Heart right ventricle (tissue), 16 donors: ENCODE measurements around the gene MBNL1. TPM values are rescaled to one million over a fixed set of nuclear protein-coding genes. Genes with fewer than 3 reads are reported as not detected.

ENCODE experiments used
- ATAC-seq, 8 donors: fragments of 200-7000 bp; cut with Tn5 transposase; one replicate each; pipeline ENCODE4 v1.9.1; 2020; ENCODE audit warnings: mild to moderate bottlenecking in 8 of 8, moderate library complexity in 8 of 8, moderate number of reproducible peaks in 1 of 8
- DNase-seq, 2 donors: peaks; one replicate each; pipeline ENCODE4 v3.0.0-alpha.2; 2020
- H3K27ac ChIP-seq, 10 donors: fragments of 200-600 bp; sonication (generic) in 2 of 10; one replicate each; pipeline versions ENCODE4 v1.5.0 to v1.8.0; 2020 to 2022; ENCODE audit warnings: mild to moderate bottlenecking in 3 of 10
- H3K27me3 ChIP-seq, 7 donors: fragments of 200-600 bp; one replicate each; pipeline ENCODE4 v1.8.0; 2021 to 2022; ENCODE audit warnings: mild to moderate bottlenecking in 2 of 7
- H3K36me3 ChIP-seq, 9 donors: fragments of 200-600 bp; sonication (generic) in 1 of 9; one replicate each; pipeline versions ENCODE4 v1.5.0 to v1.8.0; 2020 to 2022; ENCODE audit warnings: mild to moderate bottlenecking in 2 of 9
- H3K4me1 ChIP-seq, 9 donors: fragments of 200-600 bp; sonication (generic) in 1 of 9; one replicate each; pipeline versions ENCODE4 v1.5.0 to v1.8.0; 2020 to 2022; ENCODE audit warnings: mild to moderate bottlenecking in 4 of 9
- H3K4me3 ChIP-seq, 10 donors: fragments of 200-600 bp; sonication (generic) in 2 of 10; one replicate each; pipeline versions ENCODE4 v1.5.0 to v1.8.0; 2020 to 2022; ENCODE audit warnings: mild to moderate bottlenecking in 7 of 10, moderate library complexity in 2 of 10
- H3K9me3 ChIP-seq, 11 donors: fragments of 200-600 bp in 10 of 11; sonication (generic) in 2 of 11; one replicate each; pipeline versions ENCODE4 v1.5.0 to v1.8.0; 2013 to 2022; ENCODE audit warnings: mild to moderate bottlenecking in 2 of 11, control low read depth in 1 of 11, moderate library complexity in 1 of 11
- WGBS, 2 donors: extraction: QIAGEN DNeasy Blood & Tissue Kit; methylation state at CpG; one replicate each; pipeline ENCODE4 v1.1.7; 2013; ENCODE audit warnings: inconsistent platforms in 1 of 2; 5-methylcytosine and 5-hydroxymethylcytosine counted together
- intact Hi-C, 10 donors: fragments of 100-400 bp; cut with DNase I; formaldehyde crosslinking; loops; one replicate each; pipeline versions ENCODE4 v1.11.1 to v1.14.2; 2022
- polyA plus RNA-seq, 2 donors: library from polyadenylated mRNA; stranded (reverse); fragments of 200-250 nt; gene quantifications; one replicate each; pipeline ENCODE4 v1.2.3, GENCODE V29; 2013
- total RNA-seq, 10 donors: library from RNA; stranded (reverse); fragmentation: NEBNext Ultra II Directional in 3 of 10; extraction: Animal tissue kit (Norgen Biotek cat#: 25700) in 3 of 10; gene quantifications; one replicate each; pipeline versions ENCODE4 v1.2.1 to v1.2.4, GENCODE V29; 2021 to 2023
- TF ChIP-seq, protein P1 (sequence below), 9 donors: fragments of 200-600 bp; sonication (generic) in 2 of 9; IDR thresholded peaks; one replicate each; pipeline versions ENCODE4 v1.5.0 to v1.8.0; 2021 to 2022; ENCODE audit warnings: antibody characterized with exemption in 9 of 9, mild to moderate bottlenecking in 5 of 9, moderate library complexity in 1 of 9
- donor health status: Arrhythmogenic right ventricular cardiomyopathy.
- donor health status: ischemic (EF 13 %, LVEDD 7.1; RV severe dilation, severe dysfunction).
- donor health status: healthy with polysubstance abuse.
- donor health status: DM: no; HTN: yes; CAD: no.
- donor health status: DM: no; HTN: no; CAD: no.
- donor health status: ischemic (EF 25% LVEDD 6.9; RV normal size, moderate dysfunction).
- donor health status: ischemic (EF 25% LVEDD 5.7; RV mildly dilated, moderate dysfunction).
- donor health status: healthy.
- donor health status: DM: yes; HTN: yes; CAD: no.
- donor health status: Ischemic cardiomyopathy.
- donor health status: ischemic (EF 35%, LVEDD 5.7; RV mildly dilated, moderate dysfunction).
- donor health status: nonischemic (EF 11% LVEDD 7.7; RV severe dilation, severe dysfunction).
- donor health status: DM: yes; HTN: yes; CAD: no.
- donor health status: PGD.
- donor health status: ischemic (EF 29% LVEDD 5.4; RV normal size, mild dysfunction).
- donor health status: nonischemic (EF 23%, LVEDD 6.1; RV moderate dilation, normal function).

MBNL1 gene
- total and polyA plus RNA-seq, 12 donors: 33.1 to 236 (median 189) TPM

DNA sequence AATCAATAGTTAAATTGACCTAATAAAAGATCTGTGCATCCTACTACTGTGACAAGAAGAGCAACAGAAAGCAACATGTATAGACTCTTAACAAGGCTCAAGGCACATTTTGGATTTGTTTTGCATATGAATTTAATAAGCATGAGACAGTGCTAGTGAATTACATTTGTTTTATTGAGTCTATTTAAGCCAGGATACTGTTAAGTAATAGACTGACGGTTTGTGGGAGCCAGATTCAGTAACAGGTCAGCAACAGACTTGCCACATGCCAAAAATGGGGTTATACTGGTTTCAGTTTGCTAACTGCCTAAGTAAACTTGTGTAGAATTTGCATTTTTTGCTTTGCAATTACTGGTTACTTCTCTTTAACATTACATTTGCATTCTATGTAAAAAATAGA lies 54.0 kb downstream of the MBNL1 start:
- WGBS, 2 donors: 9 to 19% methylated on average over 1 of the region's 1 CpG
- peak in 4 of 8 donors; percentile 28 to 53 (median 42) for ATAC-seq
- Histone ChIP-seq H3K4me1 (peaks cover 3 to 91% (median 74%) of the 10 kb centered on the region in 9 donors), H3K27ac (peak overlapping the region in 8 of 10 donors; percentile 6 to 67 (median 54)), H3K27me3 (no peaks in the 10 kb centered on the region), H3K4me3 (no peak overlapping the region), H3K36me3 (peaks cover 0 to 12% (median 0%) of the 10 kb centered on the region in 9 donors), H3K9me3 (peaks cover 0 to 13% (median 0%) of the 10 kb centered on the region in 11 donors)
- intact Hi-C loops: loop anchor here in 2 of 10 donors (5.0 to 10.0 kb wide), 3 partner anchors 50 to 112 kb away; no protein-coding TSS in a partner anchor
- TF ChIP-seq, protein P1, sequence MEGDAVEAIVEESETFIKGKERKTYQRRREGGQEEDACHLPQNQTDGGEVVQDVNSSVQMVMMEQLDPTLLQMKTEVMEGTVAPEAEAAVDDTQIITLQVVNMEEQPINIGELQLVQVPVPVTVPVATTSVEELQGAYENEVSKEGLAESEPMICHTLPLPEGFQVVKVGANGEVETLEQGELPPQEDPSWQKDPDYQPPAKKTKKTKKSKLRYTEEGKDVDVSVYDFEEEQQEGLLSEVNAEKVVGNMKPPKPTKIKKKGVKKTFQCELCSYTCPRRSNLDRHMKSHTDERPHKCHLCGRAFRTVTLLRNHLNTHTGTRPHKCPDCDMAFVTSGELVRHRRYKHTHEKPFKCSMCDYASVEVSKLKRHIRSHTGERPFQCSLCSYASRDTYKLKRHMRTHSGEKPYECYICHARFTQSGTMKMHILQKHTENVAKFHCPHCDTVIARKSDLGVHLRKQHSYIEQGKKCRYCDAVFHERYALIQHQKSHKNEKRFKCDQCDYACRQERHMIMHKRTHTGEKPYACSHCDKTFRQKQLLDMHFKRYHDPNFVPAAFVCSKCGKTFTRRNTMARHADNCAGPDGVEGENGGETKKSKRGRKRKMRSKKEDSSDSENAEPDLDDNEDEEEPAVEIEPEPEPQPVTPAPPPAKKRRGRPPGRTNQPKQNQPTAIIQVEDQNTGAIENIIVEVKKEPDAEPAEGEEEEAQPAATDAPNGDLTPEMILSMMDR (IDR thresholded peaks at IDR 0.05): no peak
- DNase-seq: no peak

DNA sequence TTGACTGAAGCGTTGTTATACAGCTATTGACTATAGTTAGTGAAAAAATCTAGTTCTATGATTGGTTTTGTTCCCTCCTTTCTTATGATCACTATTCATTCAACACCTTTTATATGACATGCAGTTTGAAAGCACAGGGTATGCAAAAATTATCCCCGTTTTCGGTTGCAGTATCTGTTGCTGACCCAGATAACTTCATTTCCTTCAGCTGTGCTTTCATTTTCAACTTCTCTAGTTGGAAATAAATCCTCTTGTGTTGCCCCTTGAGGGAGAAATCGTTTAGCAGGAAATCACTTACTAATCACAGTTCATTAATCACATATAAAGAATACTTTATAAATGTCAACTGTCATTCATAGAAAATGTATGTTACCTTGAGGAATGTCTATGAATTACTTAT lies 55.1 kb downstream of the MBNL1 start:
- intact Hi-C loops: loop anchor here in 2 of 10 donors (5.0 to 10.0 kb wide), 3 partner anchors 52 to 111 kb away; no protein-coding TSS in a partner anchor
- DNase-seq: no peak
- H3K4me1 ChIP-seq: peaks cover 6 to 91% (median 71%) of the 10 kb centered on the region in 9 donors
- H3K9me3 ChIP-seq: peaks cover 0 to 13% (median 0%) of the 10 kb centered on the region in 11 donors
- peak overlapping the region in 8 of 10 donors; percentile 14 to 67 (median 45) for H3K27ac ChIP-seq
- peak overlapping the region in 6 of 10 donors; percentile 1 to 30 (median 18) for H3K4me3 ChIP-seq
- H3K27me3 ChIP-seq: no peaks in the 10 kb centered on the region
- WGBS, 2 donors: 32 to 47% methylated on average over 4 of the region's 4 CpGs
- TF ChIP-seq, protein P1 (IDR thresholded peaks at IDR 0.05): no peak
- ATAC-seq: peak in 2 of 8 donors; percentile 23 to 26
- H3K36me3 ChIP-seq: peaks cover 0 to 12% (median 0%) of the 10 kb centered on the region in 9 donors

DNA sequence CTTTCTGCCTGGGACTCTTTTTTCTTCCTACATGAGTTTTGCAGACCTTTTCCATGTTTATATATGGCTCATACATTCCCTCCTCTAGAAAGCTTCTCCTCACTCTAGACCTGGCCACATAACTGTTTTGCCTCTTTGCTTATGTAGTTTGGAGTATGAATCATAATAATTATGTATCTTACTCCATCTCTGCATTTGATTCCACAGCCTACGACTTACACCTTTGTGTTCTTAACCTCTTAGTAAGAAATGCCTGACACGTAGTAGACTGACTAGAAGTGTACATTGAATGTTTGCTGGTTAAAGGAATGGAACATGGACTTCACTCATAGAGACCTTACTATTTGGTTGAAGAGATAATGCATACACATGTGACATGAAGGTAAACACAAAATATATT lies 56.4 kb downstream of the MBNL1 start:
- Histone ChIP-seq H3K4me3 (no peak overlapping the region), H3K36me3 (peaks cover 0 to 12% (median 0%) of the 10 kb centered on the region in 9 donors), H3K27ac (peak overlapping the region in 1 of 10 donors; percentile 19), H3K4me1 (peaks cover 6 to 91% (median 71%) of the 10 kb centered on the region in 9 donors), H3K27me3 (no peaks in the 10 kb centered on the region), H3K9me3 (peaks cover 0 to 13% (median 0%) of the 10 kb centered on the region in 11 donors)
- ATAC-seq: no peak
- intact Hi-C loops: loop anchor here in 1 of 10 donors (10.0 kb wide), 1 partner anchor 110 kb away; no protein-coding TSS in a partner anchor
- no peak for DNase-seq
- WGBS, 2 donors: 88 to 94% methylated on average over 2 of the region's 2 CpGs
- TF ChIP-seq, protein P1 (IDR thresholded peaks at IDR 0.05): no peak

DNA sequence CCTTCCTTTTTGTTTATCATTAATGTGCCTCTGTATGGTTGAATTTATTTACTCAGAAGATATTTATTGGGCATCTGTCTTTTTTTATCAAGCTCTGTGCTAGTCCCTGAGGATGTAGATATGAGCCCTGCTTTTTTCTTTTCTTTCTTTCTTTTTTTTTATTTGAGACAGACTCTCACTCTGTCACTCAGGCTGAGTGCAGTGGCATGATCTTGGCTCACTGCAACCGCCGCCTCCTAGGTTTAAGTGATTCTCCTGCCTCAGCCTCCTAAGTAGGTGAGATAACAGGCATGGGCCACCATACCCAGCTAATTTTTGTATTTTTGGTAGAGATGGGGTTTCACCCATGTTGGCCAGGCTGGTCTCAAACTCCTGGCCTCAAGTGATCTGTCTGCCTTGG lies 58.5 kb downstream of the MBNL1 start:
- Histone ChIP-seq H3K27ac (peak overlapping the region in 4 of 10 donors; percentile 23 to 78 (median 68)), H3K4me3 (no peak overlapping the region), H3K36me3 (peaks cover 0 to 12% (median 0%) of the 10 kb centered on the region in 9 donors), H3K4me1 (peaks cover 3 to 91% (median 70%) of the 10 kb centered on the region in 9 donors), H3K9me3 (peaks cover 0 to 13% (median 0%) of the 10 kb centered on the region in 11 donors), H3K27me3 (no peaks in the 10 kb centered on the region)
- intact Hi-C loops: loop anchor here in 1 of 10 donors (10.0 kb wide), 1 partner anchor 108 kb away; no protein-coding TSS in a partner anchor
- TF ChIP-seq, protein P1 (IDR thresholded peaks at IDR 0.05): no peak
- 90 to 91% methylated on average over 2 of the region's 2 CpGs for WGBS, 2 donors
- no peak for DNase-seq
- ATAC-seq: no peak
